ACC112 (cell line): Measurements from ENCODE around the gene TMEM89.

Source experiments
- H2AFZ ChIP-seq: fragments of 200-600 bp; sonication (generic); one replicate; pipeline ENCODE4 v1.6.0; 2017; ENCODE audit warnings: antibody characterized with exemption, low read length; ENCODE audit not compliant: unreplicated experiment
- H3K27ac ChIP-seq: fragments of 200-600 bp; sonication (generic); 2 replicates; pipeline ENCODE4 v1.5.1; 2014; ENCODE audit warnings: low read depth, mild to moderate bottlenecking, antibody characterized with exemption, low read length, moderate library complexity
- H3K27me3 ChIP-seq: fragments of 200-600 bp; sonication (generic); 2 replicates; pipeline ENCODE4 v1.6.1; 2014; ENCODE audit warnings: mild to moderate bottlenecking, antibody characterized with exemption, low read length, moderate library complexity, mixed read lengths; ENCODE audit not compliant: insufficient read depth
- H3K36me3 ChIP-seq: fragments of 200-600 bp; sonication (generic); 2 replicates; pipeline ENCODE4 v1.6.1; 2016; ENCODE audit warnings: mild to moderate bottlenecking, antibody characterized with exemption, low read length, moderate library complexity, mixed read lengths; ENCODE audit not compliant: insufficient read depth
- H3K4me1 ChIP-seq: fragments of 200-600 bp; sonication (generic); one replicate; pipeline ENCODE4 v1.6.1; 2016; ENCODE audit warnings: low read length, mixed read lengths; ENCODE audit not compliant: insufficient read depth, unreplicated experiment, control insufficient read depth
- H3K4me3 ChIP-seq: fragments of 200-600 bp; sonication (generic); 2 replicates; pipeline ENCODE4 v1.5.1; 2014; ENCODE audit warnings: mild to moderate bottlenecking, low read depth, low read length
- H3K79me2 ChIP-seq: fragments of 200-600 bp; sonication (generic); one replicate; pipeline ENCODE4 v1.6.0; 2016; ENCODE audit warnings: low read length; ENCODE audit not compliant: control insufficient read depth, unreplicated experiment, insufficient read depth

Gene TMEM89

DNA sequence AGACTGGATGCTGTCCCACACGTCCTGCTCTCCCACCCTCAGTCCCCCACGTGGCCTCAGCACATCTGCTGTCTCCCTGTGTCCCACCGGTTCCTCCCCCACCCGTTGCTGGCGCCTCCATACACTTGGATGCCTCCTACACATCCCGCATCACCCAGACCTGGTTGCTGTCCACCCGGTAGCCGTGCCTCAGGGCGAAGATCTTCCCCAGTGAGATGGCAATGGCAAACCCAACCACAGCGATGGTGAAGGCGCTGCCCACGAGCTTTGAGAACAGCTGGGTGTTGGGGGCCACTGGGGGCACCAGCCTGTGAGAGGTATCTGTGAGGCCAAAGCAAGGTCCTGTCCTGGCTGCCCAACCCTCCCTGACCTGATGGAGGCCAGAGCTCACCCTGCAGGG is 9.3 kb upstream of the TMEM89 start:
- Histone ChIP-seq H3K27ac (no peak overlapping the region), H3K36me3 (peaks cover 20% of the 10 kb centered on the region; the same call in 1 of the 2 replicates), H3K27me3 (no peaks in the 10 kb centered on the region), H3K79me2 (peaks cover 15% of the 10 kb centered on the region), H2AFZ (no peak overlapping the region), H3K4me3 (no peak overlapping the region), H3K4me1 (peaks cover 9% of the 10 kb centered on the region)

DNA sequence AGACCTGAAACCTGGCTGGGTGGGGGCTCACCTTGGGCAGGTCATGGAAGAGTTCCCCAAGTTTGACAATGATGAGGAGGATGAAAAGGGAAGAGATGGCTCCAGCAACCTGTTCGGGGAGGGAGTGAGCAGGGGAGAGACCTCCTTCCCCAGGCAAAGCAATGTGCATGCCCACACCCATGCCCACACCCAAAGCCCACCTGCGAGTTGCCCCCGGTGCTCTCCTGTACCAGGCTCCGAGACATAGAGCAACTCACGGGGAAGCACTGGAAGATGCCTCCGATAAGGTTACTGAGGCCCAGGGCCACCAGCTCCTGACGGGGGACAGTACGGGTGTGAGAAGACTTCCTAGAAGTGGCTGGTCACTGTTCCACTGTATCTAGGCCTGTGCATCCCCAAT is 8.8 kb upstream of the TMEM89 start:
- H3K36me3 ChIP-seq: peaks cover 23% of the 10 kb centered on the region; the same call in 1 of the 2 replicates
- H3K4me3 ChIP-seq: no peak overlapping the region
- no peak overlapping the region for H2AFZ ChIP-seq
- no peak overlapping the region for H3K27ac ChIP-seq
- H3K4me1 ChIP-seq: peaks cover 9% of the 10 kb centered on the region
- H3K79me2 ChIP-seq: peaks cover 13% of the 10 kb centered on the region
- no peaks in the 10 kb centered on the region for H3K27me3 ChIP-seq

DNA sequence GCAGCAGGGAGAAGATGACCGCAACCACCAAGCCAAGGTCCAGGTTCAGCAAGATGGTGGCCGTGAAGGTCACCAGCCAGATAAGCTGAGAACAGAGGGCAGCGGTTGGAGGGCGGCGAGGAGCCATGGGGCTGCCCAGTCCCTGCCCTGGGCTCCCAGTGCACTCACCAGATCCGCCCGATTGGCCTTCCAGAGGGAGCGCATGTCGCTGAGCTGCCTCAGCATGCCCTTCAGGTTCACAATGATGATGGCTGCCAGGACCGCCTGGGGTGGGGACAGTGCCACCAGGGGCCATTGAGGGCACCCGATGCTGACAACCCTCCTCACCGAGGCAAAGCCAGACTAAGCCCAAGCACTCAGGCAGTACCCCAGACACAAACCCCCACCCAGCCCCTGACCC is 8.3 kb upstream of the TMEM89 start:
- H3K27me3 ChIP-seq: no peaks in the 10 kb centered on the region
- no peak overlapping the region for H2AFZ ChIP-seq
- H3K36me3 ChIP-seq: peaks cover 25% of the 10 kb centered on the region; the same call in 1 of the 2 replicates
- H3K4me3 ChIP-seq: no peak overlapping the region
- no peak overlapping the region for H3K27ac ChIP-seq
- peaks cover 13% of the 10 kb centered on the region for H3K79me2 ChIP-seq
- H3K4me1 ChIP-seq: peaks cover 9% of the 10 kb centered on the region

DNA sequence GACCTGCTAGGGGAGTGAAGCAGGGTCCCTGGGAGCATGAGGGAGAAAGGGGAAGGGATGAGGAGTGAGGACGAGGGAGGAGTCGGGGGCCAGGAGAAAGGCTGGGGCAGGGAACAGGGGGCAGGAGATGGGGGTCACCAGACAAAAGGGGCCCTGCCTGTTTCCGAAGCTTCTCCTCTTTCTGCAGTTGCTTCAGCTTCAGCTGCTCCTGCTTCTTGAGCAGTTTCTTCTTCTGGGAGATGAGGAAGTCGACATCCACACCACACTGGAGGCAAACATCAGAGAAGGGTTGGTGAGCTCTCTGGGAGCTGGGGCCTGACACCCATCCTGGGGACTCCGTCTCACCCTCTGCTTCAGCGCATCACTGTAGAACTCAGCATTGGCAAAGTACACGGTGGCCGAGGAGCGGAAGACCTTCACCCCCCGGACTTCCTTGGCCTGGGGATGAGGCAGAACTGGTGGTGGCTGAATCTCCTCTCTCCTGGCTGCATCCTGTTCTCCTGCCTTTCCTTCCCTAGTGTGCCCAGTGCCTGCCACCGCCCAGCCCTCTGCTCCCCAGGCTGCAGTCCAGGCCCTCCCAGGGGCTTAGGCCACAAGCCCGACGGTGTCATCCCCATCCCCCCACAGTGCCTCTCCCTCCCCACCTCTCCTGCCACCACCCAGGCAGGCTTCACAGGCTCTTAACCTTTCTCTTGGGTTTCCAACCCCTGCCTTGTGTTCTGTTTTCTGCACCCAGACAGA is 6.9 kb upstream of the TMEM89 start:
- Histone ChIP-seq H3K27me3 (no peaks in the 10 kb centered on the region), H3K27ac (no peak overlapping the region), H3K4me1 (no peaks in the 10 kb centered on the region), H2AFZ (no peak overlapping the region), H3K36me3 (peaks cover 25% of the 10 kb centered on the region; the same call in 1 of the 2 replicates), H3K79me2 (no peaks in the 10 kb centered on the region), H3K4me3 (no peak overlapping the region)

DNA sequence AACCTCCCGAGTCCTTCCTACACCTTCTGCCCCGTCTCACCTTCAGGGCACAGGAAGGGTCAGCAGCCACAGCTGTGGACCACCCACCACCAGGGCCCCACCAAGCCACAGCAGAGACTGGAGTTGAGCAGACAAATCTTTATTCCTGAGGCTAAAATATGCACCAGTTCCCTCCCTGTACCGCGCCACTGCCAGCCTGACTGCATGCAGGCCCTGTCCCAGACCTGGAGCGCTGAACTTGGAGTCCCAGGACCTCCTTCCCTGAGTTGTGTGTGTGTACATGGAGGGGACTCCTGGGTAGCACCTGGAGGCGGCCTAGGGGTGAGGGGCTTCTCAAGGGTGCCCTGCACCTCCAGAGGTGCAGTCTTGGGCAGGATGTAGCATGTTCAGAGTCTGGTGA is 4.0 kb upstream of the TMEM89 start:
- H3K79me2 ChIP-seq: no peaks in the 10 kb centered on the region
- H3K27me3 ChIP-seq: no peaks in the 10 kb centered on the region
- H2AFZ ChIP-seq: no peak overlapping the region
- H3K4me1 ChIP-seq: no peaks in the 10 kb centered on the region
- no peak overlapping the region for H3K27ac ChIP-seq
- no peak overlapping the region for H3K4me3 ChIP-seq
- peaks cover 15% of the 10 kb centered on the region; the same call in 1 of the 2 replicates for H3K36me3 ChIP-seq

DNA sequence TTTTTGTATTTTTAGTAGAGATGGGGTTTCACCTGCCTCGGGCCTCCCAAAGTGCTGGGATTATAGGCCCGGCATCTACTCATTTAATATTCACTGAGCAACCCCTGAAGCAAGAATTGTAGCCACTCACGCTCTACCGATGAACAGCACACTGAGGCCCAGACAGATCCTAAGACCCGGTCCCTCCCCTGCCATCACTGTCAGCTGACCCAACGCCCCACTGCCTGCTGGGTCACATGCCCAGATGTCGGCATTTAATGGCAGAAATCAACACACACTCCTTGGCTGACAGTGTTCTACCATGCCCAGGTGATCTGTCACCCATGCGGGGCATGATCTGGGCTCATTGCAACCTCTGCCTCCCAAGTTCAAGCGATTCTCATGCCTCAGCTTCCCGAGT is 3.2 kb upstream of the TMEM89 start:
- Histone ChIP-seq H3K4me1 (peaks cover 3% of the 10 kb centered on the region), H3K36me3 (peaks cover 16% of the 10 kb centered on the region; the same call in 1 of the 2 replicates), H2AFZ (no peak overlapping the region), H3K4me3 (no peak overlapping the region), H3K27ac (no peak overlapping the region), H3K79me2 (no peaks in the 10 kb centered on the region), H3K27me3 (no peaks in the 10 kb centered on the region)

DNA sequence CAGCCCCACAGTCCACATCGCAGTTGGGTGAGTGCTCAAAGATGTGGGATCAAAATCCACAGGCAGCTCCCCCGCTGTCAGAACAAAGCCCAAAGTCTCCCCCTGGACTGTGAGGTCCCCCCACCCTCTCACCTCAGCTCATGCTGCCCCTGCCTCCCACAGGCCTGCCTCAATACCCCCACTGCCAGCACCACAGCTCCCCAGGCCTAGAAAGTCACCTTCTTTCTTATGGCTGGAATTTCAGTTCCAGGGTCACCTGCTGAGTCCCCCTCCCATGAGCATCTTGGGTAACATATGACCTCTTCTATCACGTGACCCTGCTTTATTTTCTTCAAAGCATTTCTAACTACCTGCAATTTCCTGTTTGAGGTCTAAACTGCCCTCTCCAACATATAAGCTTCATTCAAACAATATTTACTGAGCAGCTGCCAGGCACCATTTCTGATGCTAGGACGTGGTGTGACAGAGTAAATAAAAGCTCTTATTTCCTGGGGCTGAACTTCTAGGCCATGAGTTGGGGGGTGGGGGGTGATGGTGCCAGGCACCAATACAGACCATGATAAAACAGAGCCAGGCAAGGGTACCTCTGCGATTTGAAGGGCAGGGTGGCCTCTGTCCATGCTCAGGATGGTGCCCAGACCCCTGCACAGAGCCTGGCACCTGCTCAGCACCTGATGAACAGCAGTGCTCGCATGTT is 2.4 kb upstream of the TMEM89 start:
- no peaks in the 10 kb centered on the region for H3K27me3 ChIP-seq
- H3K79me2 ChIP-seq: no peaks in the 10 kb centered on the region
- H2AFZ ChIP-seq: no peak overlapping the region
- peaks cover 16% of the 10 kb centered on the region; the same call in 1 of the 2 replicates for H3K36me3 ChIP-seq
- peaks cover 8% of the 10 kb centered on the region for H3K4me1 ChIP-seq
- no peak overlapping the region for H3K4me3 ChIP-seq
- no peak overlapping the region for H3K27ac ChIP-seq

DNA sequence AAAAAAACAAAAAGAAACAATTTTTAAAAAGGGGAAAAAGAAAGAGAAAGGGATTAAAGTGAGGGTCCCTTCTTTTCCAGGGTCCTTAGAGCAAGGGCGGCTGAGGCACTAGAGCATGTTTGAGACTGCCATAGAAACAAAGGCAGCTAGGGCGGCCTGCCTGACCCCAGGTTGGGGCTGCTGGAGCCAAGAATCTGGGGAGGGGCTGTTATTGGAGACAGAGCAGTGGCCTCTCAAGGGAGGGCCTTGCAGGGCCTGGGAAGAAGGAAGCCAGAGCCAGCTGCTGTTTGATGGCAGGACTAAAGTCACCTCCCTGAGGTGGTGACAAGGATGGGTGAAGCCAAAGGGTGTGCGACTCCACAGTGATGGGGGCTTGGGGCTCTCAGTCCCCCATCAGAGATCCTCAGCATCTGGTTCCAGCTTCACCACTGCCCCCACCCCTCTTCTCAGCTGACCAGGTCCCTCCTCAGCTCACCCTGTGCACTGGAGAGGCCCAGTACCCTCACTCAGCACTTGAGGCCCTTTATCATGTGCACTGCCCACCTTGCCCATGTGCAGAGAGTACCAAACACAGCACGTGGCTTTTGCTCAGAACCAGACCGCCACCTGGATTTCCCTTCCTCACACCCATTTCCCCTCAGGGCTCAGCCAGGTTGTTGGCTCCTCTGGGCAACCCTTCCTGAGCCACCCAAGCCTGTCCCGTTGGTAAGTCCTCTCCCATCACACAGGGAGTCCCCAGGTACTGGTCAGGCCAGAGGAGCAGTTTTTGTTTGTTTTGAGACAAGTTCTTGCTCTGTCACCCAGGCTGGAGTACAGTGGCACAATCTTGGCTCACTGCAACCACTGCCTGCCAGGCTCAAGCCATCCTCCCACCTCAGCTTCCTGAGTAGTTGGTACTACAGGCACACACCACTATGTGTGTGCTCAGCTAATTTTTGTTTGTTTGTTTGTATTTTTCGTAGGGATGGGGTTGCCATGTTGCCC is 1.7 kb downstream of the TMEM89 start:
- Histone ChIP-seq H2AFZ (no peak overlapping the region), H3K4me1 (peaks cover 16% of the 10 kb centered on the region), H3K79me2 (no peaks in the 10 kb centered on the region), H3K27me3 (no peaks in the 10 kb centered on the region), H3K36me3 (peaks cover 10% of the 10 kb centered on the region; the same call in 1 of the 2 replicates), H3K27ac (peak overlapping the region; percentile 91), H3K4me3 (no peak overlapping the region)

DNA sequence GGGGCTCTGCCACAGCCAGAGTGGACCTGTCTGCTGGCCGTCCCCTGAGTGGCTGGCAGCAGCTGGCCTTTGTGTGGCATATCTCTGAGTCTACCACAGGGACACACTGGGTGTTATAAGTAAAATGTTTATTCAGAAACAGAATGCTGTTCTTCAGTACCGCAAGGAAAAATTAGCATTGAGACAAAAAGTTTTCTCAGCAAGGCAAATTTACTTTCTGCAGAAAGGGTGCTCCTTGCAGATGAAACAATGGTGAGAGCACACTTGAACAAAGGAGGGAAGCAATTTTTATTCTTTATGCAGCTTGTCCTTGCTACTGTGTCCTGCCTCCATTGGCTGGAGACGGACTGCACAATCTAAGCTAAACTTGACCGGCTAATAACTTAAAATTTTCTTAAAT is 4.0 kb downstream of the TMEM89 start:
- Histone ChIP-seq H3K4me3 (no peak overlapping the region), H2AFZ (no peak overlapping the region), H3K4me1 (peaks cover 28% of the 10 kb centered on the region), H3K79me2 (no peaks in the 10 kb centered on the region), H3K27ac (peak overlapping the region; percentile 18; the same call in 1 of the 2 replicates), H3K27me3 (no peaks in the 10 kb centered on the region), H3K36me3 (peaks cover 10% of the 10 kb centered on the region; the same call in 1 of the 2 replicates)

DNA sequence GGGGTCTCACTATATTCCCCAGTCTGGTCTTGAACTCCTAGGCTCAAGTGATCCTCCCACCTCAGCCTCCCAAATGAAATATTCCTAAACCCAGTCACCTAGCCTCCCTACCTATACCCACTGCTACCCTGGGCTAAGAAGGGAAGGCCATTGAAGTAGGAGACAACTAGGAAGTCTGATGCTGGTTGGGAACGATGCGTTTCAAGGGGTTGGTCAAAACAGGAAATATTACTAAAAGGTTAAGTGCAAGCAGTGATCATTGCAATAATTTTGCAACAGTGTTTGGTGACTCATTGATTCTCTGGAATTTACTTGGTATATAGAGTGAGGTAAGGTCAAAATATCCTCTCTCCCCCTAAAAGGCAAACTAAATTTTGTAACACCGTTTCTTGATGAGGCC is 7.5 kb downstream of the TMEM89 start:
- Histone ChIP-seq H3K4me1 (peaks cover 20% of the 10 kb centered on the region), H3K27ac (peak overlapping the region; percentile 95), H2AFZ (peak overlapping the region; percentile 83), H3K36me3 (0 out of 2 replicates have a peak, but pooled peaks cover 6% of the 10 kb centered on the region), H3K4me3 (peak overlapping the region; percentile 48; the same call in 1 of the 2 replicates), H3K79me2 (peaks cover 3% of the 10 kb centered on the region), H3K27me3 (no peaks in the 10 kb centered on the region)
